Nephron progenitor cell (in vitro differentiated cells): ENCODE data around the gene OR12D3.
"Not testable (repeated sequence)": the region's sequence is repeated elsewhere in the genome, so short reads cannot be mapped to it uniquely, and the experiment has no call there.

ENCODE experiments used
- DNase-seq: peaks from one replicate; pipeline ENCODE4 v3.0.0; 2021
- H3K27ac Mint-ChIP-seq: 2 replicates; pipeline ENCODE4 v1.8.0; 2021; ENCODE audit warnings: mild to moderate bottlenecking, moderate library complexity, mixed read lengths
- H3K27me3 Mint-ChIP-seq: 2 replicates; pipeline ENCODE4 v1.8.0; 2021; ENCODE audit warnings: mild to moderate bottlenecking, low read depth, mixed read lengths; ENCODE audit not compliant: poor library complexity
- H3K36me3 Mint-ChIP-seq: 2 replicates; pipeline ENCODE4 v1.8.0; 2021; ENCODE audit warnings: low read depth, mixed read lengths
- H3K4me1 Mint-ChIP-seq: 2 replicates; pipeline ENCODE4 v1.8.0; 2021; ENCODE audit warnings: mixed read lengths
- H3K4me3 Mint-ChIP-seq: 2 replicates; pipeline ENCODE4 v1.8.0; 2021; ENCODE audit warnings: mild to moderate bottlenecking, moderate library complexity, mixed read lengths
- H3K9me3 Mint-ChIP-seq: 2 replicates; pipeline ENCODE4 v1.8.0; 2021; ENCODE audit warnings: mild to moderate bottlenecking, moderate library complexity, mixed read lengths
- TF ChIP-seq, protein P1 (sequence below): fragments of 200-600 bp; sonication (generic); IDR thresholded peaks from 2 replicates; pipeline ENCODE4 v1.5.0; 2021; ENCODE audit warnings: antibody characterized with exemption

OR12D3 gene

DNA sequence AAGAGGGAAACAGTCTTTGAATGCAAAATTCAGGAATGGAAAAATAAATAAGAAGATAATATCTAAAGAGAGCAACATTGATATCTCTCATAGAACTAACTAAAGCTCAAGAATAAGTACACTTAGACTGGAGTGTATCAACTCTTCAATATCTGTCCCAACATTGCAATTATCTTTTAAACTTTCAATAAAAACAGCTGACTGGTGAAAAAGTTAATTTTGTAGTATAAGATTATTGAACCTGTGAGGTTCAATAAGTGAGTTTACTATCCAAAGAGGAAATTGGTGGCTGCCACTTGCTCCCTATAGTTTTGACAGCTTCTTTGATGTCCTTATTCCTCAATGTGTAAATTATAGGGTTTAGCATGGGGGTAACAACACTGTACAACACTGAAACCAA is 20.1 kb downstream of the OR12D3 start:
- Mint-ChIP-seq H3K4me3 (no peak overlapping the region), H3K27me3 (no peaks in the 10 kb centered on the region)

DNA sequence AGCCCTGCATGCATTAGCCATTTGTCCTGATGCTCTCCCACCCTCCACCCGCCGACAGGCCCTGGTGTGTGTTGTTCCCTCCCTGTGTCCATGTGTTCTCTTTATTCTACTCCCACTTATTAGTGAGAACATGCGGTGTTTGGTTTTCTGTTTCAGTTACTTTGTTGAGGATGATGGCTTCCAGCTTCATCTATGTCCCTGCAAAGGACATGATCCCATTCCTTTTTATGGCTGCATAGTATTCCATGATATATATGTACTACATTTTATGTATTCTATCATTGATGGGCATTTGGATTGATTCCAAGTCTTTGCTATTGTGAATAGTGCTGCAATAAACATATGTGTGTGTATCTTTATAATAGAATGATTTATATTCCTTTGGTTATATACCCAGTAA is 25.7 kb downstream of the OR12D3 start:
- not testable (repeated sequence) for H3K27ac Mint-ChIP-seq, H3K4me3 Mint-ChIP-seq, H3K4me1 Mint-ChIP-seq, H3K27me3 Mint-ChIP-seq, H3K36me3 Mint-ChIP-seq, DNase-seq
- peaks cover 29% of the 10 kb centered on the region for H3K9me3 Mint-ChIP-seq

More for the DNA sequence above, 20.1 kb downstream of the OR12D3 start:
- Mint-ChIP-seq H3K27ac (no peak overlapping the region), H3K4me1 (no peaks in the 10 kb centered on the region), H3K9me3 (peaks cover 27% of the 10 kb centered on the region), H3K36me3 (no peaks in the 10 kb centered on the region)
- TF ChIP-seq, protein P1, sequence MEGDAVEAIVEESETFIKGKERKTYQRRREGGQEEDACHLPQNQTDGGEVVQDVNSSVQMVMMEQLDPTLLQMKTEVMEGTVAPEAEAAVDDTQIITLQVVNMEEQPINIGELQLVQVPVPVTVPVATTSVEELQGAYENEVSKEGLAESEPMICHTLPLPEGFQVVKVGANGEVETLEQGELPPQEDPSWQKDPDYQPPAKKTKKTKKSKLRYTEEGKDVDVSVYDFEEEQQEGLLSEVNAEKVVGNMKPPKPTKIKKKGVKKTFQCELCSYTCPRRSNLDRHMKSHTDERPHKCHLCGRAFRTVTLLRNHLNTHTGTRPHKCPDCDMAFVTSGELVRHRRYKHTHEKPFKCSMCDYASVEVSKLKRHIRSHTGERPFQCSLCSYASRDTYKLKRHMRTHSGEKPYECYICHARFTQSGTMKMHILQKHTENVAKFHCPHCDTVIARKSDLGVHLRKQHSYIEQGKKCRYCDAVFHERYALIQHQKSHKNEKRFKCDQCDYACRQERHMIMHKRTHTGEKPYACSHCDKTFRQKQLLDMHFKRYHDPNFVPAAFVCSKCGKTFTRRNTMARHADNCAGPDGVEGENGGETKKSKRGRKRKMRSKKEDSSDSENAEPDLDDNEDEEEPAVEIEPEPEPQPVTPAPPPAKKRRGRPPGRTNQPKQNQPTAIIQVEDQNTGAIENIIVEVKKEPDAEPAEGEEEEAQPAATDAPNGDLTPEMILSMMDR: no peak
- DNase-seq: no peak

DNA sequence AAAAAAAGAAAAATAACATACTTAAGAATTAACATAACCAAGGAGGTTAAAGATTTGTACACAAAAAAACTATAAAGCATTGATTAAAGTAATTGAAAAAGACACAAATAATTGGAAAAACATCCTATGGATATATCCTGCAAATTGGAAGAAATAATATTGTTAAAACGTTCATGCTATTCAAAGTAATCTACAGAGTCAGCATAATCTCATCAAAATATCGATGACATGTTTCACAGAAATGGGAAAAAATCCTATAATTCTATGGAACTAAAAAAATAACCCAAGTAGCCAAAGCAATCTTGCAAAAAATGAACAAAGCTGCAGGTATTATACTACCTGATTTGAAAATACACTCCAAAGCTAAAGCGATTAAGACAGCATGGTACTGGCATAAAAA is 29.7 kb downstream of the OR12D3 start:
- no peak overlapping the region for H3K27ac Mint-ChIP-seq
- H3K4me3 Mint-ChIP-seq: no peak overlapping the region
- peaks cover 3% of the 10 kb centered on the region for H3K9me3 Mint-ChIP-seq
- TF ChIP-seq, protein P1: no peak
- H3K4me1 Mint-ChIP-seq: no peaks in the 10 kb centered on the region
- DNase-seq: no peak
- peaks cover 10% of the 10 kb centered on the region for H3K27me3 Mint-ChIP-seq
- no peaks in the 10 kb centered on the region for H3K36me3 Mint-ChIP-seq

- peaks cover 3% of the 10 kb centered on the region for H3K27me3 Mint-ChIP-seq
- no peak for DNase-seq
- H3K4me3 Mint-ChIP-seq: no peak overlapping the region
- H3K9me3 Mint-ChIP-seq: peaks cover 4% of the 10 kb centered on the region
- no peaks in the 10 kb centered on the region for H3K36me3 Mint-ChIP-seq
- no peaks in the 10 kb centered on the region for H3K4me1 Mint-ChIP-seq
- TF ChIP-seq, protein P1: no peak
- H3K27ac Mint-ChIP-seq: no peak overlapping the region
Observed at GRCh38 chr6:29336269-29336668, 38.8 kb downstream of the OR12D3 start.

DNA sequence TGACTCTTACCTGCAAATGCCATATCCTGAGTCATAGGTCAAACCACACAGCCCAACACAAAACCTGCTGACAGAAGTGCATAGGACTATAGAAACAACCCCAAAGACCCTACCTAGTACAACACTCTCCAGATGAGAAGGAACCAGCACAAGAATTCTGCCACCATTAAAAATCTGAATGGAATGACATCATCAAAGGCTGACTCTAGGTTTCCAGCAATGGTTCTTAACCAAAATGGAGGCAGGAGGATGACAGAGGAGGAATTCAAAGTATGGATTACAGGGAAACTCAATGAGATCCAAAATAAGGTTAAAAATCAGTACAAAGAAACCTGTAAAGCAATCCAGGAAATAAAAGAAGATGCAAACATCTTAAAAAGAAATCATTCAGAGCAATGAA is 42.4 kb downstream of the OR12D3 start:
- Mint-ChIP-seq H3K4me1 (no peaks in the 10 kb centered on the region), H3K27me3 (peaks cover 10% of the 10 kb centered on the region), H3K36me3 (no peaks in the 10 kb centered on the region), H3K4me3 (no peak overlapping the region), H3K27ac (no peak overlapping the region), H3K9me3 (peaks cover 4% of the 10 kb centered on the region)
- DNase-seq: no peak
- TF ChIP-seq, protein P1: no peak

DNA sequence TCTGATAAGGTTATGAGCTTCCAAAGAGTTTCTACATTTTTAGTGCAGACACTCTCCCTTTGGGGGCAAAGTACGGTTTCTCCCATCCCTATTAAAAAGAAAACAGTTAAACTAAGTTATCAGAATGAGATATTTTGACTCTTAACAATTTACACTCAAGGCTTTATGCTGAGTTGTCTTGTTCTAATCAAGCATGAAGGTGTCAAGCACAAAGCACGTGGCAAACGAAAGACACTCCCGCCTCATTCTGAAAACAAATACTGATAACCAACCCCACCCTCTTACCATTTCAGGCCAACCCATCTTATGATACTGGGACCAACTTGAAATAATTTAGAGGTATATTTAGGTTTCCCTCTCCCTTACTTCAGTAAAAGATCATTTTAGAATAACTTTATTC is 49.3 kb downstream of the OR12D3 start:
- H3K27ac Mint-ChIP-seq: no peak overlapping the region
- H3K4me1 Mint-ChIP-seq: no peaks in the 10 kb centered on the region
- TF ChIP-seq, protein P1: no peak
- H3K27me3 Mint-ChIP-seq: peaks cover 12% of the 10 kb centered on the region
- H3K36me3 Mint-ChIP-seq: no peaks in the 10 kb centered on the region
- H3K9me3 Mint-ChIP-seq: no peaks in the 10 kb centered on the region
- DNase-seq: no peak
- H3K4me3 Mint-ChIP-seq: no peak overlapping the region
